CD4-positive, alpha-beta memory T cell (primary cell): ENCODE measurements around the gene TASOR. TPM values are rescaled to one million over a fixed set of nuclear protein-coding genes. Genes with fewer than 3 reads are reported as not detected.
A peak's percentile ranks its signal among the peaks of the same experiment; 100 is the strongest.

Experiments
- CTCF ChIA-PET: fragments of 350-600 bp; sonication (Branson Sonifier 250); formaldehyde crosslinking; loops from one replicate; lab custom pipeline; 2021; ENCODE audit warnings: inconsistent platforms; ENCODE audit not compliant: partially characterized antibody; lab: Charles Lee
- POLR2A ChIA-PET: fragments of 350-600 bp; sonication (Branson Sonifier 250); formaldehyde crosslinking; loops from one replicate; lab custom pipeline; 2021; ENCODE audit not compliant: partially characterized antibody; lab: Charles Lee
- DNase-seq, 5 donors: peaks; one replicate each; pipeline versions ENCODE4 v3.0.0 to v3.0.0-alpha.2; 2020 to 2022; ENCODE audit warnings: mixed read lengths in 1 of 5
- H3K27ac ChIP-seq: one replicate; pipeline ENCODE4 v1.7.0; 2013; ENCODE audit warnings: low read depth, low read length
- H3K27me3 ChIP-seq: 2 replicates; pipeline ENCODE4 v1.7.0; 2013; ENCODE audit warnings: mild to moderate bottlenecking, low read length, moderate library complexity; ENCODE audit not compliant: insufficient read depth
- H3K36me3 ChIP-seq: 2 replicates; pipeline ENCODE4 v1.7.0; 2013; ENCODE audit warnings: mild to moderate bottlenecking, low read length, moderate library complexity; ENCODE audit not compliant: insufficient read depth
- H3K4me1 ChIP-seq: 2 replicates; pipeline ENCODE4 v1.7.0; 2013; ENCODE audit warnings: mild to moderate bottlenecking, low read length, moderate library complexity; ENCODE audit not compliant: insufficient read depth
- H3K4me3 ChIP-seq, 2 donors: one replicate each; pipeline ENCODE4 v1.7.0; 2013; ENCODE audit warnings: low read length in 2 of 2, mild to moderate bottlenecking in 1 of 2
- H3K9me3 ChIP-seq, 2 donors: one replicate each; pipeline ENCODE4 v1.7.0; 2013; ENCODE audit warnings: low read length in 2 of 2, control low read depth in 1 of 2; ENCODE audit not compliant: control insufficient read depth in 1 of 2
- H3K27ac Mint-ChIP-seq, 7 donors: one replicate each; pipeline ENCODE4 v1.8.0; 2020 to 2021; ENCODE audit warnings: mixed read lengths in 7 of 7, mild to moderate bottlenecking in 6 of 7, inconsistent platforms in 3 of 7, moderate library complexity in 3 of 7
- H3K27me3 Mint-ChIP-seq, 2 donors: one replicate each; pipeline ENCODE4 v1.8.0; 2020 to 2021; ENCODE audit warnings: mixed read lengths in 2 of 2
- H3K36me3 Mint-ChIP-seq, 2 donors: one replicate each; pipeline ENCODE4 v1.8.0; 2020 to 2021; ENCODE audit warnings: mixed read lengths in 2 of 2, inconsistent platforms in 1 of 2, mild to moderate bottlenecking in 1 of 2
- H3K4me1 Mint-ChIP-seq, 4 donors: one replicate each; pipeline ENCODE4 v1.8.0; 2020 to 2021; ENCODE audit warnings: mixed read lengths in 4 of 4, mild to moderate bottlenecking in 1 of 4
- H3K4me3 Mint-ChIP-seq, 8 donors: one replicate each; pipeline ENCODE4 v1.8.0; 2020 to 2021; ENCODE audit warnings: mixed read lengths in 8 of 8, mild to moderate bottlenecking in 7 of 8, moderate library complexity in 6 of 8, inconsistent platforms in 3 of 8
- H3K9me3 Mint-ChIP-seq, 8 donors: one replicate each; pipeline ENCODE4 v1.8.0; 2020 to 2021; ENCODE audit warnings: mixed read lengths in 8 of 8, mild to moderate bottlenecking in 5 of 8, inconsistent platforms in 3 of 8, moderate library complexity in 1 of 8
- intact Hi-C: fragments of 100-400 bp; cut with micrococcal nuclease; formaldehyde crosslinking; loops from one replicate; pipeline ENCODE4 v1.15.1; 2023
- polyA plus RNA-seq, 2 donors: library from polyadenylated mRNA; unstranded; fragments of 300-500 nt; fragmentation: Illumina TruSeq; gene quantifications; one replicate each; pipeline ENCODE4 v1.2.3, GENCODE V29; 2021
- total RNA-seq, 2 experiments: library from RNA; stranded (reverse); gene quantifications; one replicate each; pipeline ENCODE4 v1.2.3, GENCODE V29; 2021

The TASOR gene, protein sequence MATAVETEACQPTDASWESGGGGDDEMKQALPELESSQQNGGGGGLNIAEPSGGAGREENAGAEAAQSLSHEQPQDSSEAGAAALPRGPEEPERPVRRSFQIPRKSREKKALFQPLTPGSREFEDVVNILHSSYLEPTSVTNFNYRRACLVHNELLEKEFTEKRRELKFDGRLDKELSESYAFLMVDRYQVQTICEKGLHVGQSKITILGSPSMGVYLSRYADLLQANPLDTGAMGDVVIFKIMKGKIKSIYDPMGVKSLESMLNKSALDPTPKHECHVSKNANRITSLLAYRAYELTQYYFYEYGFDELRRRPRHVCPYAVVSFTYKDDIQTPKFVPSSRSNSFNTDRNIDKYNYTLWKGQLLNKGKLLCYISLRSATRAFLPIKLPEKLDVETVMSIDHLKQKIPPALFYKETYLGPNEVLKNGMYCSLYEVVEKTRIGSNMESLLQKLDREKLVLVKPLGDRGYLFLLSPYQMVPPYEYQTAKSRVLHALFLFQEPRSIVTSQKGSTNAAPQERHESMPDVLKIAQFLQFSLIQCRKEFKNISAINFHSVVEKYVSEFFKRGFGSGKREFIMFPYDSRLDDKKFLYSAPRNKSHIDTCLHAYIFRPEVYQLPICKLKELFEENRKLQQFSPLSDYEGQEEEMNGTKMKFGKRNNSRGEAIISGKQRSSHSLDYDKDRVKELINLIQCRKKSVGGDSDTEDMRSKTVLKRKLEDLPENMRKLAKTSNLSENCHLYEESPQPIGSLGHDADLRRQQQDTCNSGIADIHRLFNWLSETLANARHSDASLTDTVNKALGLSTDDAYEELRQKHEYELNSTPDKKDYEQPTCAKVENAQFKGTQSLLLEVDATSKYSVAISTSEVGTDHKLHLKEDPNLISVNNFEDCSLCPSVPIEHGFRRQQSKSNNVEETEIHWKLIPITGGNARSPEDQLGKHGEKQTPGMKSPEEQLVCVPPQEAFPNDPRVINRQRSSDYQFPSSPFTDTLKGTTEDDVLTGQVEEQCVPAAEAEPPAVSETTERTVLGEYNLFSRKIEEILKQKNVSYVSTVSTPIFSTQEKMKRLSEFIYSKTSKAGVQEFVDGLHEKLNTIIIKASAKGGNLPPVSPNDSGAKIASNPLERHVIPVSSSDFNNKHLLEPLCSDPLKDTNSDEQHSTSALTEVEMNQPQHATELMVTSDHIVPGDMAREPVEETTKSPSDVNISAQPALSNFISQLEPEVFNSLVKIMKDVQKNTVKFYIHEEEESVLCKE (N-terminal part only)
- 100 to 1,000 TPM; 109 to 112 TPM for total RNA-seq
- polyA plus RNA-seq = 10 to 100 TPM; 22.7 to 42.2 TPM

DNA sequence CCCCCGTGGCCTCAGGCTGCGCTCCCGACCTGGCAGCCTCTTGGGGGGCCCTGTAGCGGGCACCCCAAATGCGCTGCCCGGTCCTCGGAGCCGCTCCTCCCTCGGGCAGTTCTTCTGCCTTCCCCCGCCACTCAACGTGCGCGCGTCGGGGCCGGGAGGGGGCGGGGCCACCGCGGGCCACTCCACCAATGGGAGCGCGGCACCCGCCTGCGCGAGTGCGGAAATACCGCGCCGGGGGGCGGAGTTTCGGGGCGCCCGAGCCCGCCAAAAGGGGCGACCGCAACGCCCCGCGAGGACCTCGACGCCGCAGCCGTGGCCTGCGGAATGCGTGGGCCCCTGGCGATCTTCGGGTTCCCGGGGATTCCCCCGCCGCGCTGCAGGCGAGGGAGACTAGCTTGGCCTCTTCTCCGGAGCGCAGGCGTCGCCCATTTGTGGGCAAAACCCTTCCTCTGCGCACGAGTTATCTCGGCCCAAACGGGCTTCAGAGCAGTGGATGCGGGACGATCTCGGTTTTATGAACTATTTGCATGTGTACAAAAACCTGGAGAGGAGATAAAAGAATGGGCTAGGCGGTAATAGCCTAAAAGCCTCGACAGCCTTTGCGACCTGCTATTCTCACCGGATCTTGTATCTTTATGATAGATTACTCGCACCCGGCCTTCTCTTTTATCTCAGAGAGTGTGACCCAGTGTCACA is at the start of gene TASOR:
Gene TASOR, minus strand, starts transcription at position 144 of the 696 bp plus-strand sequence. CDS start 259 bp downstream, outside the sequence.
- no peaks in the 10 kb centered on the region for H3K27me3 ChIP-seq
- no peaks in the 10 kb centered on the region for H3K36me3 ChIP-seq
- Mint-ChIP-seq H3K27ac (peak within 1 kb of the TSS; percentile 93 to 98 (median 96)), H3K4me3 (peak within 1 kb of the TSS; percentile 91 to 98 (median 94)), H3K27me3 (no peaks in the 10 kb centered on the region), H3K4me1 (peaks cover 25 to 54% (median 38%) of the 10 kb centered on the region in 4 donors), H3K36me3 (peaks cover 13 to 17% of the 10 kb centered on the region in 2 donors), H3K9me3 (no peaks in the 10 kb centered on the region)
- intact Hi-C loops = loop anchor here (1.0 to 10.0 kb wide), 6 partner anchors 14 to 1624 kb away; partner anchors contain the start of genes APPL1, ARF4, ARHGEF3 and HTD2
- H3K27ac ChIP-seq = peak within 1 kb of the TSS; percentile 96
- peaks cover 48% of the 10 kb centered on the region for H3K4me1 ChIP-seq
- no peaks in the 10 kb centered on the region for H3K9me3 ChIP-seq
- ChIA-PET POLR2A (interaction anchor here (0.6 to 4.3 kb wide), 36 partner anchors 9 to 1010 kb away, joined by 3 to 113 read pairs (median 5); partner anchors contain the start of genes ARF4, ARHGEF3, CCDC66 and DENND6A), CTCF (interaction anchor here (0.7 to 1.6 kb wide), 8 partner anchors 9 to 313 kb away, joined by 3 to 11 read pairs (median 5); partner anchors contain the start of gene CCDC66)
- DNase-seq = peak; percentile 86 to 88 (median 88)
- peak within 1 kb of the TSS; percentile 76 to 90 for H3K4me3 ChIP-seq

DNA sequence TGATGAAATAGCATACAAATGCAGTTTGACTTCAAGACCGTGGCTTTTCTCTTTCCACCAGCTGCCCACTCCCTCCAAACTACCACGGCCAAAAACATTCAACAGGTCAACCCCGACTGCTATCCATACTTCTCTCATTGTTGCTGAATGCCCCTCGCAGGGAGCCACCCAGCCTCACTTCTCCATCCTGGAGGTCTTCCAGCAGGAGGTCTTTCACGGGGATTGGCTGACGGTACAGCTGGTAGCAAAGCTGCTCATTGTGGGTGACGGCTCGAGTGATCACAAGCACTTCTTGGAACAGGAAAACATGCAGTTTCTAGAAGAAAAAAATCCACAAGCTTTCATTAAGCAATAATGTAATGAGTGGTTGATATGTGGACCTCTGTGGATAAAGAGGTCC is 49.0 kb upstream of the TASOR start:
- Mint-ChIP-seq H3K36me3 (peaks cover 70 to 82% of the 10 kb centered on the region in 2 donors), H3K9me3 (no peaks in the 10 kb centered on the region), H3K27me3 (no peaks in the 10 kb centered on the region), H3K27ac (peak overlapping the region; percentile 65 to 88 (median 82)), H3K4me1 (peaks cover 23 to 59% (median 40%) of the 10 kb centered on the region in 4 donors), H3K4me3 (peak overlapping the region in 2 of 8 donors; percentile 26 to 27)
- Histone ChIP-seq H3K27me3 (no peaks in the 10 kb centered on the region), H3K9me3 (no peaks in the 10 kb centered on the region), H3K4me3 (no peak overlapping the region), H3K27ac (no peak overlapping the region), H3K36me3 (peaks cover 68% of the 10 kb centered on the region), H3K4me1 (peaks cover 26% of the 10 kb centered on the region)
- no peak for DNase-seq
- intact Hi-C loops = no loop called here
- CTCF ChIA-PET = interaction anchor here (3.0 kb wide), 1 partner anchor 68 kb away, joined by 26 read pairs; no protein-coding TSS in a partner anchor
- POLR2A ChIA-PET = interaction anchor here (0.6 to 3.4 kb wide), 5 partner anchors 23 to 68 kb away, joined by 3 to 16 read pairs (median 3); no protein-coding TSS in a partner anchor

DNA sequence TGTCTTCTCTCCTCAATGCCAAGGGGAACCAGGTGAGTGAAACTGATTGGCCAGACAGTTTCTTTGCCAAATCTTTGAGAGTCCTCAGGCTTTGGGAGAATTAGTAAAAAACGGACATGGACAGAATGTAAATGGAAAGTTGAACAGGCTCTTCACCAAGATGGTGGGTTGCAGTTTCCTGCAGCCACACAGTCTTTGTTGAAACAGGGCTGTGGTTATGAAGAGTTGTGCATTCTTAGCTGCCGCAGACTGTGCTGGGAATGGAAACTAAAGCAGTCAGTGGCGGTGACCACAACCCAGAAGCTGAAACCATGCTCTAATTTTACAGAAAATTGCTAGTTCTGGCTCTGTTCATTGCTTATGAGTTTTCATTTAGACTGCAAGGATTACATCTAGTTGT is 42.1 kb upstream of the TASOR start:
- Histone ChIP-seq H3K4me1 (peaks cover 27% of the 10 kb centered on the region), H3K27me3 (no peaks in the 10 kb centered on the region), H3K27ac (peak overlapping the region; percentile 4), H3K4me3 (no peak overlapping the region), H3K9me3 (no peaks in the 10 kb centered on the region), H3K36me3 (peaks cover 40% of the 10 kb centered on the region)
- Mint-ChIP-seq H3K4me3 (peak overlapping the region; percentile 37 to 92 (median 70)), H3K27ac (peak overlapping the region; percentile 25 to 96 (median 79)), H3K4me1 (peaks cover 30 to 62% (median 46%) of the 10 kb centered on the region in 4 donors), H3K9me3 (peaks cover 0 to 2% (median 0%) of the 10 kb centered on the region in 8 donors), H3K36me3 (peaks cover 59 to 66% of the 10 kb centered on the region in 2 donors), H3K27me3 (no peaks in the 10 kb centered on the region)
- ChIA-PET POLR2A (interaction anchor here (1.0 to 5.1 kb wide), 9 partner anchors 20 to 1031 kb away, joined by 3 to 31 read pairs (median 4); partner anchors contain the start of genes SLMAP and TASOR), CTCF (interaction anchor here (0.7 to 7.1 kb wide), 6 partner anchors 12 to 263 kb away, joined by 3 to 63 read pairs (median 6); partner anchors contain the start of gene ARHGEF3)
- intact Hi-C loops = no loop called here
- DNase-seq = peak; percentile 48 to 71 (median 65)

DNA sequence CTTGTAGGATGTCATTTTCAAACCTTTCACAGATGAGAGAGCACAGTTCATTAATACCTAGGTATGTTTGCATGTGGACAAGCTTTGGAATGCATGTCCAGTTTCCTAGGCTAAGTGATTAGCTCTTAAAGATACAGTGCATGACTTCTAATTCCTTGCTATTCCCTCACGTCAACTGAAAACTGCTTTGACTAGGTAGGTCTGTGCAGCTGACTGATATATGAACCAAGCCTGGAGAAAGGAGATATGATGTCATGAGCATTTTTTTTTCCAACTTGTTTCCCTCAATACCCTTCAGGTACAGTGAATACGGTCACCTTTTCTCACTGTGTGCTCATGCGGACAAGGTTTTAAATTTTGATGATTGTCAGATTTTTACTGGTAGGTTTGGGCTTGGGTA is 41.6 kb upstream of the TASOR start:
- ChIA-PET CTCF (interaction anchor here (0.7 to 7.1 kb wide), 6 partner anchors 12 to 264 kb away, joined by 3 to 63 read pairs (median 6); partner anchors contain the start of gene ARHGEF3), POLR2A (interaction anchor here (1.0 to 5.1 kb wide), 8 partner anchors 20 to 1032 kb away, joined by 3 to 31 read pairs (median 4); partner anchors contain the start of genes SLMAP and TASOR)
- Mint-ChIP-seq H3K27me3 (no peaks in the 10 kb centered on the region), H3K4me1 (peaks cover 32 to 64% (median 46%) of the 10 kb centered on the region in 4 donors), H3K27ac (peak overlapping the region in 5 of 7 donors; percentile 2 to 96 (median 73)), H3K9me3 (peaks cover 0 to 2% (median 0%) of the 10 kb centered on the region in 8 donors), H3K4me3 (peak overlapping the region in 4 of 8 donors; percentile 7 to 92 (median 70)), H3K36me3 (peaks cover 56 to 61% of the 10 kb centered on the region in 2 donors)
- intact Hi-C loops = no loop called here
- Histone ChIP-seq H3K36me3 (peaks cover 36% of the 10 kb centered on the region), H3K27ac (no peak overlapping the region), H3K4me3 (no peak overlapping the region), H3K9me3 (no peaks in the 10 kb centered on the region), H3K27me3 (no peaks in the 10 kb centered on the region), H3K4me1 (peaks cover 27% of the 10 kb centered on the region)
- no peak for DNase-seq

DNA sequence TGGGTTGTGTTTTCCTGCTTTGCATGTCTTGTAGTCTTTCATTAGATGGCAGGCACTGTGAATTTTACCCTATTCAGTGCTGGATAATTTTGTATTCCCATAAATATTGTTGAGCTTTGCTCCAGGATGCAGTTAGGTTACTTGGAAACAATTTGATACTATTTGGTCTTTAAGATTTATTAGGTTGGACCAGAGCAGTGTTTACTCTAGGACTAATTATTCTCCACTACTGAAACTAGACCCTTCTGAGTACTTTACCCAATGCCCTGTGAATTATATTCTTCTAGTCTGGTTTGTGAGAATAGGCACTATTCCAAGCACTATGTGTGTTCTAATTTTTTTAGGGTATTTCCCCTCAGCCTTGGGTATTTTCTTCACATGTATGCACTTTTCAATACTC is 37.8 kb upstream of the TASOR start:
- ChIA-PET CTCF (no interaction called here), POLR2A (interaction anchor here (0.6 to 0.8 kb wide), 2 partner anchors 62 to 68 kb away, joined by 3 read pairs; no protein-coding TSS in a partner anchor)
- no peak overlapping the region for H3K27ac ChIP-seq
- H3K27me3 Mint-ChIP-seq = no peaks in the 10 kb centered on the region
- DNase-seq = no peak
- peaks cover 5% of the 10 kb centered on the region for H3K36me3 ChIP-seq
- H3K4me1 ChIP-seq = peaks cover 14% of the 10 kb centered on the region
- no peaks in the 10 kb centered on the region for H3K27me3 ChIP-seq
- peaks cover 27% of the 10 kb centered on the region in 2 donors for H3K36me3 Mint-ChIP-seq
- H3K27ac Mint-ChIP-seq = peak overlapping the region in 2 of 7 donors; percentile 25 to 65
- no peak overlapping the region for H3K4me3 Mint-ChIP-seq
- intact Hi-C loops = no loop called here
- no peak overlapping the region for H3K4me3 ChIP-seq
- no peaks in the 10 kb centered on the region for H3K9me3 ChIP-seq
- peaks cover 0 to 12% (median under 1%) of the 10 kb centered on the region in 8 donors for H3K9me3 Mint-ChIP-seq
- H3K4me1 Mint-ChIP-seq = peaks cover 28 to 48% (median 34%) of the 10 kb centered on the region in 4 donors
